HUES48 (cell line): Measurements from ENCODE around the gene TPO.

Source experiments
- H3K27ac ChIP-seq: one replicate; pipeline ENCODE4 v1.7.0; 2013; ENCODE audit warnings: low read depth, low read length, inconsistent platforms
- H3K27me3 ChIP-seq: 2 replicates; pipeline ENCODE4 v1.6.1; 2013; ENCODE audit warnings: mild to moderate bottlenecking, low read length; ENCODE audit not compliant: control insufficient read depth, insufficient read depth
- H3K36me3 ChIP-seq: 2 replicates; pipeline ENCODE4 v1.6.1; 2013; ENCODE audit warnings: low read length; ENCODE audit not compliant: control insufficient read depth, insufficient read depth
- H3K4me1 ChIP-seq: 2 replicates; pipeline ENCODE4 v1.6.1; 2013; ENCODE audit warnings: mild to moderate bottlenecking, low read length; ENCODE audit not compliant: control insufficient read depth, insufficient read depth
- H3K4me3 ChIP-seq: 2 replicates; pipeline ENCODE4 v1.5.1; 2013; ENCODE audit warnings: mild to moderate bottlenecking, low read depth, low read length
- H3K9ac ChIP-seq: 2 replicates; pipeline ENCODE4 v1.6.1; 2013; ENCODE audit warnings: mild to moderate bottlenecking, low read depth, low read length, moderate library complexity
- H3K9me3 ChIP-seq: 2 replicates; pipeline ENCODE4 v1.6.1; 2013; ENCODE audit warnings: low read length; ENCODE audit not compliant: control insufficient read depth, insufficient read depth

TPO gene

DNA sequence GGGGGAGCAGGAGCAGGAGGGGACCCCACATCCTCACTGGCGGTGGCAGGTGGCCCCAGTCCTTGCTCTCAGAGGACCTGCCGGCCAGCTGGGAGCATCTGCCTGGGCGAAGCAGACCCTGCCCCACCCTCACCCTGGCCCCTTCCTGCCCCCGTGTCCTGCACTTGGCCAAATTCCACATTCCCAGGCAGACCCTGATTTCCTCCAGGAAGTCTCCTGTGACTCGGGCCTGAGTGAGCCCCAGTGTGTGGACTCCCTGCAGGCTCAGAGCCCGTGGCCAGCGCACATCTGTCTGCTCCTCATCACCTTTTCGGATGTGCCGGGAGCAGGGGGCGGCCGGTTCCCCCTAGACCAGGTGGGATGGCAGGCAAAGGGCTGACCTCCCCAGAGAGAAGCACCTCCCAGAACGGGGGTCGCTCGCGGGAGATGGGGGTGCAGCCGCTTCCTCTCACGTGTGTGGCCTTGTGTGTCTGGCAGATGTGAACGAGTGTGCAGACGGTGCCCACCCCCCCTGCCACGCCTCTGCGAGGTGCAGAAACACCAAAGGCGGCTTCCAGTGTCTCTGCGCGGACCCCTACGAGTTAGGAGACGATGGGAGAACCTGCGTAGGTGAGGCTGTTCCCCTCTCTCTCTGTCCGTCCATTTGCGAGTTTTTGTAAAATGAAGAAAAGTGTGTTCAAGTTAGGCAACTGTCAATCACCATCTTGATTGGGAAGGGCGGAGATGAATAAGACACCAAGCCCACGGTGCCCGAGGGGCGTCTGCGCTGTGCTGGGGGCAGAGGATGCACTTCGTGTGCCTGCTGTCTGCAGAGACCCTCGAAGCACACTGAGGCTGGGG, 90.4 kb downstream of the TPO start:
- H3K27ac ChIP-seq: no peak overlapping the region
- H3K27me3 ChIP-seq: no peaks in the 10 kb centered on the region
- H3K4me1 ChIP-seq: no peaks in the 10 kb centered on the region
- H3K36me3 ChIP-seq: no peaks in the 10 kb centered on the region
- H3K4me3 ChIP-seq: no peak overlapping the region
- no peak overlapping the region for H3K9ac ChIP-seq
- H3K9me3 ChIP-seq: no peaks in the 10 kb centered on the region

DNA sequence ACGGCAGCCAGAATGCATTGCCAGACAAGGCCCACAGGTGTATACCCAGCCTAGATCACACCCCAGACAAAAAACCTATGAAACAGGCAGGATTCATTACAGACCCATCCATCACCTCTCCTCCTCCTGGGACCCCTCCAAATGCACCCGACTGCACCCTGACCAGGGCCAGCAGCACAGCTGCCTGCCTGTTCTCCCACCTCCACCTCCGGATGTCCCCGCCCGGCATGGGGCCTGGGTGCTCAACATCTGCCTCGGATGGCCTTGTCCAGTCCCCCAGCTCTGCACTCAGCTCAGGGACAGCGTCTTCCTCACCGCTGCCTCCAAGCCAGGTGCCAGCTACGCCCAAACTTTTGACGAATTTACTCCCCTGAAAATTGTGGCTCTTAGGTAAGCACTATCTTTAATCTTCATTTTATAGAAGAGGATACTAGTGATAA, 91.1 kb downstream of the TPO start:
- no peaks in the 10 kb centered on the region for H3K36me3 ChIP-seq
- no peaks in the 10 kb centered on the region for H3K4me1 ChIP-seq
- no peaks in the 10 kb centered on the region for H3K9me3 ChIP-seq
- H3K9ac ChIP-seq: no peak overlapping the region
- no peaks in the 10 kb centered on the region for H3K27me3 ChIP-seq
- H3K4me3 ChIP-seq: no peak overlapping the region
- H3K27ac ChIP-seq: no peak overlapping the region

DNA sequence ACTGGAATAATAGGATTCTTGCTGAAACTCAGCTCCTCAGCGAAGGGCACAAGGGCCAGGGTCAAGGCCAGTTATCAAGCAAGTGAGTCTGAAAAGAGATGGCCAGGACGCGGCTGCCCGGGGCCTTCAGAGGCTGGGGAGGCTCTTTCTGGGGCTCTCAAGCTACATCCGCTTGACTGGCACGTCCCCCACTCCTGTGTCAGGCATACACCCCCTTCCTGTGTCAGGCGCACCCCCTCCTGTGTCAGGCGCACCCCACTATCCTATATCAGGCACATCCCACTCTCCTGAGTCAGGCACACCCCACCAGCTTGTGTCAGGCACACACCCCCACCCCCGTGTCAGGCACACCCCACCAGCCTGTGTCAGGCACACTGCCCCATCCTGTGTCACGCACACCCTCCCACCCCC, 91.8 kb downstream of the TPO start:
- H3K27ac ChIP-seq: no peak overlapping the region
- no peaks in the 10 kb centered on the region for H3K36me3 ChIP-seq
- no peaks in the 10 kb centered on the region for H3K9me3 ChIP-seq
- H3K9ac ChIP-seq: no peak overlapping the region
- no peaks in the 10 kb centered on the region for H3K27me3 ChIP-seq
- H3K4me3 ChIP-seq: no peak overlapping the region
- H3K4me1 ChIP-seq: no peaks in the 10 kb centered on the region

DNA sequence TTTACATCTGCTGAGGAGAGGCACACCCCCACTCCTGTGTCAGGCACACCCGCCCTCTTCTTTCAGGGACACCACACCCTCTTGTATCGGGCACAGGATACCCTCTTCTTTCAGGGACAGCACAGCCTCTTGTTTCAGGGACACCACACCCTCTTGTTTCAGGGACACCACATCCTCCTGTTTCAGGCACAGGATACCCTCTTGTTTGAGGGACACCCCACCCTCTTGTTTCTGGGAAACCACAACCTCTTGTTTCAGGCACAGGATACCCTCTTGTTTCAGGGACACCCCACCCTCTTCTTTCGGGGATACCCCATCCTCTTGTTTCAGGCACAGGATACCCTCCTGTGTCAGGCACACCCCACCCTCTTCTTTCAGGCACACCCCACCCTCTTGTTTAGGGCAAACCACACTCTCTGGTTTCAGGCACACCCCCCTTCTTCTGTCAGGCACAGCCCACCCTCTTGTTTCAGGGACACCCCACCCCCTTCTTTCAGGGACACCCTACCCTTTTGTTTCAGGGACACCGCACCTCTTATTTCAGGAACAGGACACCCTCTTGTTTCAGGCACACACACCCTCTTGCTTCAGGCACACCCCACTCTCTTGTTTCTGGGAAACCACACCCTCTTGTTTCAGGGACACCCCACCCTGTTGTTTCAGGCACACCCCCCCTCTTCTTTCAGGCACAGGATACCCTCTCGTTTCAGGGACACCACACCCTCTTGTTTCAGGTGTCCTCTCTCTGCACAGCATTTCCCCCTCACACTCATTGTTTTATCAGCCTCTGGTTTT, 96.2 kb downstream of the TPO start:
- Histone ChIP-seq H3K9me3 (no peaks in the 10 kb centered on the region), H3K4me3 (no peak overlapping the region), H3K4me1 (no peaks in the 10 kb centered on the region), H3K27ac (no peak overlapping the region), H3K9ac (no peak overlapping the region), H3K27me3 (no peaks in the 10 kb centered on the region), H3K36me3 (no peaks in the 10 kb centered on the region)

DNA sequence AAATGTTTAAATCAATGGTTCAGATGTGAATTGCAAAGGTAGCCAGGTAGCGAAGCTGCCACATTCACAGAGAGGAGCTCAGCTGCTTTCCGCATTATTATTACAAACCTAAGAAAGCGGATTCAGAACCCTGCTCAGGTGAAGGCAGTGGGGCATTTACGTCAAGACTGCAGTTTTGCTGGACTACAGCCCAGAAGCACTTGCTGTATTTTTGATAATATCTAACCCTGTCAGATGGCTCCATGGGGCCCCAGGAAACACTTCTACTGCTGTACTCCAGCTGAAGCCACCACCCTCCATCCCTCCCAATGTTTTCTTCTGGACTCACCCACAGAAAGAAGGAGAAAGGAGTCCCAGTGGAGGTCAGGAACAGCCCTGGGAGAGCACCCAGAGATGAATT, 96.9 kb downstream of the TPO start:
- H3K4me3 ChIP-seq: no peak overlapping the region
- H3K4me1 ChIP-seq: no peaks in the 10 kb centered on the region
- no peaks in the 10 kb centered on the region for H3K36me3 ChIP-seq
- H3K9me3 ChIP-seq: no peaks in the 10 kb centered on the region
- no peak overlapping the region for H3K27ac ChIP-seq
- no peaks in the 10 kb centered on the region for H3K27me3 ChIP-seq
- no peak overlapping the region for H3K9ac ChIP-seq

DNA sequence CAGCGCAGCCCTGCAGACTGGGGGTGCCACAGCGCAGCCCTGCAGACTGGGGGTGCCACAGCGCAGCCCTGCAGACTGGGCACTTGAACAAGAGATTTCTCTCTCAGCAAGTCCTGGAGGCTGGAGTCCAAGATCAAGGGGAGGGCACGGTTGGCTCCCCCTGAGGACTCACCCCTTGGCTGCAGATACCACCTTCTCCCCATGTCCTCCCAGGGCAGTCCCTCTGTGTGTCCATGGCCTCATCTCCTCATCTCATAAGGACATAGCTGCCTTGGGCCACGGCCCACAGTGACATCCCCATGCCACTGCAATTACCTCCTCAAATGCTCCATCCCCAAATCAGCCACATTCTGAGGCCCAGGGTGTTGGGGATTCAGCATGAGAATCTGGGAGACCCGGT, 98.2 kb downstream of the TPO start:
- H3K9me3 ChIP-seq: no peaks in the 10 kb centered on the region
- no peak overlapping the region for H3K4me3 ChIP-seq
- H3K9ac ChIP-seq: no peak overlapping the region
- H3K27ac ChIP-seq: no peak overlapping the region
- H3K4me1 ChIP-seq: no peaks in the 10 kb centered on the region
- no peaks in the 10 kb centered on the region for H3K36me3 ChIP-seq
- no peaks in the 10 kb centered on the region for H3K27me3 ChIP-seq

DNA sequence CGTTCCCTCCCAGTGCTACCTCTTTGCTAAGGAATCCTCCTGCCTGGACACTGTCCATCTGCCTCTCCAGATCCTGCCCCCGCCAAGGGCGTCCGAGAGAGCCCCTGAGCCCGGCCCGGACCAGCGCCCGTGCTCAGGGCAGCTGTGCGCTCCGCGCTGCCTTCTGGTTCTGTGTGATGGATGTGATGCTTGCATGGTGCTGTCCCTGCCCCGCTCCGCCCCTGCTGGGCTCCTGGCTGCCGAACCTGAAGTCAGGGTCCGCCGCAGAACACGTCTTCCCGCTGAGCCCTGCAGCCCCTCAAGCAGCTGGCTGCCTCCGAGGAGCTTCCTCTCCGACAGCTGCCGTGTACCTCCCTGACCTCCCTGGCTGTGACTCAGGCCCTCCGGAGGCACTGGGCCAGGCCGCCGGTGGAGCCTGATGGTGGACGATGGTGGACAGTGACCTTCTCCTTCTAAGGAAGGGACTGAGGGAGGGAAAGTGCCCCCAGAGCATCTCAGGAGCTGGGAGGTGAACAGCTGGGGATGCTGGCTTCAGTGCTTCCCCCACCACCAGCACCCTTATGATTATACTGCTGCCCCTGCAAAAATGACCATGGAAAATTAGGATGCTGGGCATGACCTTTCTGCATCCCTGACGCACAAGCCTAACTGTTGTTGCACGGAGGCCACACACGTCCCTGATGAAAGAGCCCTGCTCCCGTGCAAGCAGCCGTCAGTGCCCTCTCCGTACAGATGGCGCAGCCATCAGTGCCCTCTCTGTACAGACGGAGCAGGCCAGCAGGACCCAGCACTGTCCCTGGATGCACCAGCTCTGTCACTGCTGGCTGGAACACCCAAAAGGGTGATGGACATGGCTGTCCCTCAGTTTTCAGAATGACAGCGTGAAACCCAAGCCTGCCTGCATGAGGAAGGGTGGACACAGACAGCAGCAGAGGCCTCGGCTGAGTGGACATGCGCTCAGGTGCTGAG, 99.3 kb downstream of the TPO start:
- Histone ChIP-seq H3K9ac (no peak overlapping the region), H3K27ac (no peak overlapping the region), H3K36me3 (no peaks in the 10 kb centered on the region), H3K4me1 (no peaks in the 10 kb centered on the region), H3K27me3 (no peaks in the 10 kb centered on the region), H3K4me3 (no peak overlapping the region), H3K9me3 (no peaks in the 10 kb centered on the region)

DNA sequence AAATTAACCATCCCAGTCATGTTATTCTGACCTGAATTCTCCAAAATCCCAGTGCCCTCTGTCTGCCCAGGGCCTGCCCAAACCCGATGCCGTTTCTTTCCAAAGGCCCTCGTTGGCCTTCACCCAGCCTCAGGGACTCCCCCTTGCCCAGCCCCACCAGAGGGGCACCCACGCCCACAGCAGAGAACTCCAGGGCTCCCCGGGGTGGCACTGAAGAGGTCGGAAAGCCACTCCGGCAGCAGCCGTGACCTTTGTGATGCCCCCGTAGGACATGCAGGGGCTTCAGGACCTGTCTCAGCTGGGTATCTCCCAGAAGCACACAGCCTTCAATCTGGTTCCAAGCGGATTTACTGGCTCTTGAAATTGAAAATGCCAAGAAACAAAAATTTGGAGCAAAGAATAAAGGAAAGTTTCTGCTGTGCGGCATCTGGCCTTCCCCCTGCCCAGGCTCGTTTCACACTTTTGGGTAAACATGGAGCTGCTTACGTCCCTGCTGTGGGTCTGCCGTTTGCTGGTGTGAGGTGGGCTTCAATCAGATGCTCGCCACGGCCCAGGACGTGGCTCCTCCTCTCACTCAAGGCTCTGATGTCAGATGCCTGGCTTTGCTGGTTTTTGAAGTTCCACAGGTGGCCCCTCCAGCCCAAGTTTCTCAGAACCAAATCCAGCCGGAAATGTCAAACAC, 101.3 kb downstream of the TPO start:
- Histone ChIP-seq H3K9ac (no peak overlapping the region), H3K27me3 (no peaks in the 10 kb centered on the region), H3K27ac (no peak overlapping the region), H3K4me3 (no peak overlapping the region), H3K4me1 (no peaks in the 10 kb centered on the region), H3K36me3 (no peaks in the 10 kb centered on the region), H3K9me3 (no peaks in the 10 kb centered on the region)

DNA sequence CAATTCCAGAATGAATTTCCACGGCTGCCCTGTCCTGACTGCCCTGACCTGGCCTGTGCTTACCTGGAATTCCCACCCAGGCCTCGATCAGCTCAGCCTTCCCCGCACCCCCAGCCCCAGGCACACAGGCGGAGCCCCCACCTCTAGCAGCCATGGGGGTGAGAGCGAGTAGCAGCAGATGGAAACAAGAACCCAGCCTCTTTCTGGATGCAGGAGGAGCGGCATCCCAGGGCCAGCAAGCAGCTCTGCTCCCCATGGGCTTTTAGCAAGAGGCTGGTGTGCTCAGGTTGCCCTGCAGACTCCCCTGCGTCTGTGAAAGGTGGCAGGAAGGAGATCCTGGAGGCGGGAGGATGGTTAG, 101.8 kb downstream of the TPO start:
- H3K9me3 ChIP-seq: no peaks in the 10 kb centered on the region
- H3K27ac ChIP-seq: no peak overlapping the region
- H3K4me3 ChIP-seq: no peak overlapping the region
- no peaks in the 10 kb centered on the region for H3K4me1 ChIP-seq
- H3K36me3 ChIP-seq: no peaks in the 10 kb centered on the region
- H3K9ac ChIP-seq: no peak overlapping the region
- no peaks in the 10 kb centered on the region for H3K27me3 ChIP-seq

DNA sequence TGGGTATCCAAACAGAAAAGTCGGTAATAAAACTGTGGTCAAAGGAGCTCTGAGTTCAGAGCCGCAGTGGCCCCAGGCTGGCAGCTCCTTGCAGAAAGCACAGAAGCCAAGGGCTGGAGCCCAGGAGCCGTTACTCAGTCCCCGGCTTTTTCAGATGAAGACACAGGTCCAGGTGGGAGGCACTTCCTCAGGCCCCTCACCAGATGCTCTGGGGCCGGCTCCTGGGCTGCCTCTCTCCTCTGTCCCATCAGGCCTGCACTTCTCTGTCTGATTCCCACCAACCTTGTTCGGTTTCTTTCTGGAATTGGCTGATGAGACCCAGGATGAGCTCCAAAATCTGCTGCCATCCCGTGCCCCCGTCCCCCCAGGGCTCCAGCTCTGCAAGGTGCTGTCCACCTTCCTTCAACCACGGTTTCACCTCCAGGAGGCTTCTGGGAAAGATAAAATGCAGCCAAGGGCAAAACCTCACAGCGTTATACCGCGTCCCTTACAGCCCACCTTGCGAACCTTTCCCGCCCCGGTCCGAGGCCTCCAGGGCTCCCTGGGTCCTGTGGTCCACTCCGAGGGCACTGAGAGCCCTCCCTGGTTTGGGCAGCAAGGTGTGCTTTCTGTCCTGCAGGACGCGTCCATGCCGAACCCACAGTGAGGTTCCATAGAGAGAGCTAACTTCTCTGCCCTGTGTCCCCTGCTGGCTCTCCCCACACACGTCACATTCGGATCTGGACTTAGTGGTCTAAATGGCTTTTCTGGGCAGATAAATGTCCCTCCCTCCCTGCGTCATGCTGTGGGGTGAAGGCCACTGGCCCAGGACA, 102.9 kb downstream of the TPO start:
- Histone ChIP-seq H3K27ac (no peak overlapping the region), H3K27me3 (no peaks in the 10 kb centered on the region), H3K4me1 (no peaks in the 10 kb centered on the region), H3K9me3 (no peaks in the 10 kb centered on the region), H3K9ac (no peak overlapping the region), H3K36me3 (no peaks in the 10 kb centered on the region), H3K4me3 (no peak overlapping the region)
